Measurements from ENCODE around the gene SLC25A15. TPM values are rescaled to one million over a fixed set of nuclear protein-coding genes. Genes with fewer than 3 reads are reported as not detected.
"Not testable (repeated sequence)": the region's sequence is repeated elsewhere in the genome, so short reads cannot be mapped to it uniquely, and the experiment has no call there.

Gene SLC25A15
- total RNA-seq, 1 experiment from 2014 or later = 22.7 TPM

DNA sequence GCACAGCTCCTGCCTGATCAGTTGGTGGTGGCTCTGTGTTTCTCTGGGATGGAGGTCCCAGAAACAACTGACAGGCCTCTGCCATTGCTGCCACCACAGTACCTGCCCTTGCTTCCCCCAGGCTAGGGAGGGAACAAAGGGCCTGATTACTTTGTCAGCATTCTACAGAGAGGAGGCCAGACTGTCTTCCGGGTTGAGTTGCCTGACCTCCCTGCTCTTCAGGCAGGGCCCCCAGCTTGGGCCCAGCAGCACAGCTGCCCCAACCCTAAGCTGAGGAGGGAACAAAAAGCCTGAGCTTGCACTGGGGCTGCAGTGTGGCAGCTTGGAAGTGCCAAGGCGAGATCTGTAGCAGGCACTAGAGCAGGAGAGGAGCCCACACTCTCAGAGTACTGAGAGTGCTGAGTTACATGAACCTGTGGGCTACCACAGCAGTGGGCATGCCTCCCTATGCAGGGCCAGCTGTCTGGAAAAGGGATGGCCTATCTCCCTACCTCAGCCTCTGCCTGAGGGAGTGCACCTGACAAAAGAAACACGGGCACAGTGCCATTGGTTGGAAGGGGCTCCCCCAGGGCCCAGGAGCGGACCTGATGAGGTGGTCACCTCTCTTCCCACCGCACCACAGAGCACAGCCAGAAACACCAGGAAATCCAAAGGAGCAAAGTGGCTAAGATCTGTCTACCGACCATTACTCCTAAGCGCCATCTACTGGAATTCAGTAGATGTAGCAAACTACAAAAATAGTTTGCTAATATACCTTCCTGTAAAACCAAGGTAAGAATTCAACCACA, 24.4 kb downstream of the SLC25A15 start:
- DNase-seq (ENCODE audit: low spot score) = peak; percentile 41

- DNase-seq (ENCODE audit: low spot score) = no peak
Measured at GRCh38 chr13:40814803-40815202, 25.4 kb downstream of the SLC25A15 start.

DNA sequence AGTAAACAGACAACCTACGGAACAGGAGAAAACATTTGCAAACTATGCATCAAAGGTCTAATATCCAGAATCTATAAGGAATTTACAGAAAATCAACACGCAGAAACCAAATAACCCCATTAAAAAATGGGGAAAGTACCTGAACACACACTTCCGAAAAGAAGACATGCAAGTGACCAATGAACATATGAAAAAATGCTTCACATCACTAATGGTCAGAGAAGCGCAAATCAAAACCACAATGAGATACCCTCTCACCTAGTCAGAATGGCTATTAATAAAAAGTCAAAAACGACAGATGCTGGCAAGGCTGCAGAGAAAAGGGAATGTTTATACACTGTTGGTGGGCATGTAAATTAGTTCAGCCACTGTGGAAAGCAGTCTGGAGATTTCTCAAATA, 29.5 kb downstream of the SLC25A15 start:
- no peak for DNase-seq (ENCODE audit: low spot score)

DNA sequence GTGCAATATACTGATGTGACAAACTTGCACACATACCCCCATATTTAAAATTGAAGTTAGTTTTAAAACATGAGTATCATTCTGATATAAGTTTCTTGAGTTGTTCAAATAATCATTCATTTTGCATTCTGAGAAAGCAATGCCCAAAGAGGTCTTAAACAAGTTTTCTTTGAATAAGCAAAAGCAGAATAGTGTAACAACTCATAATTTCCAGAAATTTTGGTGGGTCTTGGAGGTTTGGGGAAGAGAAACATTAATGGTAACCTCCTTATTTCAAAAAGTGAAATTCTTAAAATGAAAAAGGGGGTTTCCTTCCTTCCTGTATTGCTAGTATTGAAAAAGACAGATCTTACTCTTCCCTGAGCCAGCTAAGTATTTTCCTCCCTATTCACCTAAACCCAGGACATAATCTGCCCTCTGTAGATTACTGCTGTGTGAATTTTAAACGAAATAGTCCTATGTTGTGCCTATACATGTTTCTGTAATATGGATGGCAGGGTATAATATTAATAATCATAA, 30.4 kb downstream of the SLC25A15 start:
- no peak for DNase-seq (ENCODE audit: low spot score)

- DNase-seq (ENCODE audit: low spot score) = not testable (repeated sequence)
Measured at GRCh38 chr13:40839725-40840124, 50.3 kb downstream of the SLC25A15 start.

GRCh38 chr13:40840955-40841354, 51.5 kb downstream of the SLC25A15 start:
- not testable (repeated sequence) for DNase-seq (ENCODE audit: low spot score)

Small RNA genes lying within 50 kb of the gene (small RNA-seq; reads per million reads assigned to genes)
- not detected for gene MIR621

Other genes with a start within 250 kb of the SLC25A15 start
- 7.4 and 8.2 TPM in 2 replicates for gene FOXO1, start 123.0 kb upstream of the SLC25A15 start, total RNA-seq (2014; rRNA removed; shearing (Covaris generic))
- gene MRPS31, start 18.4 kb upstream of the SLC25A15 start, total RNA-seq (2014; rRNA removed; shearing (Covaris generic)) = 10.5 and 10.8 TPM in 2 replicates
- 41.9 and 46.5 TPM in 2 replicates for gene ELF1, start 229.7 kb downstream of the SLC25A15 start, total RNA-seq (2014; rRNA removed; shearing (Covaris generic))

All from HT-29 (cell line).